Smooth muscle cell of the coronary artery (primary cell): ENCODE data around the gene PIK3CB. TPM values are rescaled to one million over a fixed set of nuclear protein-coding genes. Genes with fewer than 3 reads are reported as not detected.

Source experiments
- total RNA-seq: library from RNA; depleted of rRNA; stranded (reverse); fragments of >200 nt; gene quantifications from 2 replicates; pipeline ENCODE4 v1.2.3, GENCODE V29; 2014; ENCODE audit warnings: low replicate concordance

Gene PIK3CB
- 3.0 and 8.0 TPM in 2 replicates for total RNA-seq

DNA sequence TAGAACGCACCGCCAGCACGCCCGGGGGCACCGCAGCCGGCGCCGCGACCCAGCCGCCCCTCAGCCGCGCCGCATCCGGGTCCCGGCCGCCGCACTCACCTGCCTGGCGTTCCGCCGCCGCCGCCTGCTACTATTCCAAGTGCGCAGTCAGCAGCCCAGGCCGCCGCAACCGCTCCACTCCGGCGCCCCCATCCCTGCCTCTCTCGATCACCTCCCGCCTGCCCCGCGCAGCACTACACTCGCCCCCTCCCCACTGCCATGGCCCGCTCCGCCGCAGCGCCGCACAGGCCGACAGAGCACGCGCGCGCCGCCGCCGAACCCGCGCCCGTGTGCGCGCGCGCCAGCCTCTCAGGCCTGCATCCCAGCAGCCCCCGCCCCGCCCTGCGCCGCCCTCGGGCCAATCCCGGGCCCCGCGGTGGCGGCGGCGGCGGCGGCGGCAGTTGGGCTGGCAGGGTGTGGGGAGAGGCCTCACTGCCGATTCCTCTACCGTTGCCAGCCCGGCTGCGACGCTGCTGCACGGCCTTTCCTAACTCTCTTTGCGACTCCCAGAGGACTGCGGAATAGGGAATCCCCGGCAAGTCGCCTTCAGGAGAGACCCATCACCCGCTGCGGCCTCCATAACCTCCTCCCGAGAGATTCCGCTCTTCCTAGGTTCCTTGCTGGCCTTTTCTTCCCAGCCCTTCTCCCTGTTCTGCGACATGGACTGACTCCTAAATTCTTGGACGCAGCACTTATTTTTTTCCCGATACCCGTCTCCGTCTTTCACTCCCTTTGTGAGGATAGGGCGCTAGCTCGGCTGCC is at the start of gene PIK3CB:
Gene PIK3CB (minus strand): TSS at position 333 of the 801 bp plus-strand sequence. CDS start 75,585 bp downstream, outside the sequence.

DNA sequence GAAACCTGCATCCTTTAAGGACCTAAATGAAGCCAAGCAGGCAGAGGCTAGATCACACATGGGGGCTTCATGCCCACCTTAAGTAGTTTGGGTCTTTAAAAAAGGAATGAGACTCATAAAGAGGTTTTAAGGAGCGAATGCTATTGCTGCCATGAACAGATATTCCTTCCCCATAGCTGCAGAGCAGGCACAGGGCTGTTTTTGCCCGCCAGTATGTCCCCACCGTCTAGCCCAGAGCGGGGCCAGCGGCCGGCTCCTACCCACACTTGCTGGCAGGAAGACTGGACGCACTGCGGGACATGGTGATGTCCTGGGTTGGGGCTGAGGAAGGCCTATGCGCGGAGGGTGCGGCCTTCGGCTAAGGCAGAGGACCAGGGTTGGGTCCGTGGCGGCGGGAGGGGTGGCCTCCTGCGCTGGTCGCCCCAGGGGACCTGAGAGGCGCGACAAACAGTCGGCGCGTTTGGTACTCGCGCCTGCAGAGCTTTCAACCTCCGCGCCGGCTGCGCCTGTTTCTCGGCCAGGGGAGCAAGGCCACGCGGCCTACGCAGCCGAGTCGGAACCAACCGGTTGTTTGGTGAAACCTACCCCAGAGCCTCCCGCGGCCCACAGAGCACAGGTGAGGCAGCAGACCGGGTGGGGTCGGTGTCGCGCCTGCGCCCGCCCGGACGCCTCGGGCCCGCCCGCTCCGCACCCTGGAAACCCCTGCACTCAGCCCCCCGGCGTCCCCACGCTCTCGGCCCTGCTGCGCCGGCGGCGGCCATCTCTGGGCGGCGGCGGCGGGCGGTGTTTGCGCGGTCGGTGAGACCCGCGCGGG is 226.2 kb downstream of the PIK3CB start, which contains the start of gene FAIM:
Gene FAIM (plus strand): TSS at position 450 of the 814 bp plus-strand sequence. CDS start 10,956 bp downstream, outside the sequence.

Other genes starting within 250 kb of the PIK3CB start
- 17.9 and 18.0 TPM in 2 replicates for gene CEP70, start 240.7 kb downstream of the PIK3CB start, total RNA-seq
- 4.1 and 8.0 TPM in 2 replicates for gene FAIM, start 226.2 kb downstream of the PIK3CB start, total RNA-seq
- gene FOXL2, start 112.2 kb upstream of the PIK3CB start, total RNA-seq = 0.08 and 1.5 TPM in 2 replicates
- under 0.01 and 4.2 TPM in 2 replicates for gene FOXL2NB, start 112.3 kb upstream of the PIK3CB start, total RNA-seq
- not detected in 2 replicates for gene PRR23A, start 171.3 kb upstream of the PIK3CB start, total RNA-seq
- gene PRR23B, start 186.0 kb upstream of the PIK3CB start, total RNA-seq = not detected in 2 replicates
- not detected in 2 replicates for gene PRR23C, start 210.0 kb upstream of the PIK3CB start, total RNA-seq